ENCODE results near the gene SLC17A9.

DNA sequence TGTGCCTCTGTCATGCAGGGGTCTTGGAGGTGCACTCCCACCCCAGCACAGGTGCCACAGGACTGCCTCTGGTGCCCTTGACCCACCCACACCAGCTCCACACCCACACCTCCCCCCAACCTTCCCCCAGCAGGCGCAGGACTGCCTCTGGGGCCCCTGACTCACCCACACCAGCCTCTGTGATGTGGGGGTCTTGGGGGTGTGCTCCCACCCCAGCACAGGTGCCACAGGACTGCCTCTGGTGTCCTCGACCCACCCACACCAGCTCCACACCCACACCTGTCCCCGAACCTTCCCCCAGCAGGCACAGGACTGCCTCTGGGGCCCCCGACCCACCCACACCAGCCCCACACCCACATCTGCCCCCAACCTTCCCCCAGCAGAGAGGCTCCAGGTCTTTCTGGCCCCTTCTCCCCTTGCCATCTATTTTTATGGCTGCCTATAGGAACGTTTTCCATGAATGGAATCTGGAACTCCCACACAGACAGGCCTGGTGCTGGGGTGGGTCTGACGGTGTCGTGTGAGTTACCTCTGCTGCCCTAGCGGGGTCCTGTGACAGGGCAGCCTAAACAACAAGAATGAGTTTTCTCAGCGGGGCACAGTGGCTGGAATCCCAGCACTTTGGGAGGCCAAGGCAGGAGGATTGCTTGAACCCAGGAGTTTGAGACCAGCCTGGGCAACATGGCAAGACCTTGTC, 23.5 kb downstream of the SLC17A9 start:
- TF ChIP-seq POLR2AphosphoS5 (IDR thresholded peaks at IDR 0.05; ENCODE audit: low read depth, low read length) (no peak), SIN3A (IDR thresholded peaks at IDR 0.05; ENCODE audit: low read depth) (no peak), POLR2A (IDR thresholded peaks at IDR 0.05; ENCODE audit: borderline replicate concordance, extremely low read depth, insufficient read depth, insufficient read length) (no peak), EZH2 (IDR thresholded peaks at IDR 0.05) (no peak), SRF (IDR thresholded peaks at IDR 0.05; ENCODE audit: low read depth) (no peak), JUND (IDR thresholded peaks at IDR 0.05) (no peak), EZH2phosphoT487 (IDR thresholded peaks at IDR 0.05; ENCODE audit: borderline replicate concordance) (no peak), YY1 (IDR thresholded peaks at IDR 0.05; ENCODE audit: extremely low read depth, insufficient replicate concordance, low read depth, low read length) (no peak), ZFX (IDR thresholded peaks at IDR 0.05) (no peak)
- TF ChIP-seq, protein P1, sequence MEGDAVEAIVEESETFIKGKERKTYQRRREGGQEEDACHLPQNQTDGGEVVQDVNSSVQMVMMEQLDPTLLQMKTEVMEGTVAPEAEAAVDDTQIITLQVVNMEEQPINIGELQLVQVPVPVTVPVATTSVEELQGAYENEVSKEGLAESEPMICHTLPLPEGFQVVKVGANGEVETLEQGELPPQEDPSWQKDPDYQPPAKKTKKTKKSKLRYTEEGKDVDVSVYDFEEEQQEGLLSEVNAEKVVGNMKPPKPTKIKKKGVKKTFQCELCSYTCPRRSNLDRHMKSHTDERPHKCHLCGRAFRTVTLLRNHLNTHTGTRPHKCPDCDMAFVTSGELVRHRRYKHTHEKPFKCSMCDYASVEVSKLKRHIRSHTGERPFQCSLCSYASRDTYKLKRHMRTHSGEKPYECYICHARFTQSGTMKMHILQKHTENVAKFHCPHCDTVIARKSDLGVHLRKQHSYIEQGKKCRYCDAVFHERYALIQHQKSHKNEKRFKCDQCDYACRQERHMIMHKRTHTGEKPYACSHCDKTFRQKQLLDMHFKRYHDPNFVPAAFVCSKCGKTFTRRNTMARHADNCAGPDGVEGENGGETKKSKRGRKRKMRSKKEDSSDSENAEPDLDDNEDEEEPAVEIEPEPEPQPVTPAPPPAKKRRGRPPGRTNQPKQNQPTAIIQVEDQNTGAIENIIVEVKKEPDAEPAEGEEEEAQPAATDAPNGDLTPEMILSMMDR (IDR thresholded peaks at IDR 0.05 in 2 of 3, conservative IDR thresholded peaks at IDR 0.05 in 1 of 3; ENCODE audit: borderline replicate concordance in 1 of 3, insufficient read depth in 1 of 3, low read depth in 2 of 3, low read length in 2 of 3), result no peak
- TF ChIP-seq, protein P2, sequence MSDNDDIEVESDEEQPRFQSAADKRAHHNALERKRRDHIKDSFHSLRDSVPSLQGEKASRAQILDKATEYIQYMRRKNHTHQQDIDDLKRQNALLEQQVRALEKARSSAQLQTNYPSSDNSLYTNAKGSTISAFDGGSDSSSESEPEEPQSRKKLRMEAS (IDR thresholded peaks at IDR 0.05), result no peak
